ENCODE results near the gene WDR33.

DNA sequence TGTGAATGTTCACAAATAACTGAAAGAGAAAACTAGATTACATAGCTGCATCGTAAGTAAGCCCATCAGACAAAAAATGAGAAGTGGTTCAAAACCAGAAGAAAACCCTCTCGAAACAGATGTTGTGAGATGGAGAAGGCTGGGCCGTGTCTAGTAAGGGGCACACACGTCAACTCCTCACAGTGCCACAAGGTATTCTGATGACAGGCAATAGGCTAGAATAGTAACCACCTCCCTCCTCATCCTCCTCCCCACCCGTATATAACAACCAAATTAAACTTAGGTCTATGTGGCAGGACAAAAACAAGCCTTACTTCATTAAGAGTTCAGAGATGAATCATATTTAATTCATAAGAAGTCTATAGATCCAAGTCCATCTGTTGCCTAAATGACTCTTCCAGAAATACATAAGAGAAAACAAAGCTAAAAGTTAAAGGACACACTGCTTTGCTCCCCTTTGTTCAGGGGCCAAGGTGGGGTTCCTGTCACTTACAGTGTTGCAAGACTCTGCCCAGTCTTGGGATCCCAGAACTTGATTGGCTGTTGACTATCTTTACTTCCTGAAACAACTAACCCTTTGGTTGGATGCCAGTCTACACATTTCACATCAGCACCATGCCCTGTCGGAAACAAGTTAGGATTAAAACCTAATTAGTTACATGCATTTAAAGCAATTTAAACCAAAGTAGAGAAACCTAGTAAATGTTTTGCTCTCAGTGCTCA, 84.7 kb downstream of the WDR33 start:
- no peak for TF ChIP-seq EP300 (IDR thresholded peaks at IDR 0.05; ENCODE audit: borderline replicate concordance)
- TF ChIP-seq NFIC (IDR thresholded peaks at IDR 0.05) = no peak
- TF ChIP-seq TCF12 (IDR thresholded peaks at IDR 0.05; ENCODE audit: low read depth) = no peak
- TF ChIP-seq MAX (IDR thresholded peaks at IDR 0.05) = no peak
- TF ChIP-seq EGR1 (IDR thresholded peaks at IDR 0.05) = no peak
- TF ChIP-seq, protein P1, sequence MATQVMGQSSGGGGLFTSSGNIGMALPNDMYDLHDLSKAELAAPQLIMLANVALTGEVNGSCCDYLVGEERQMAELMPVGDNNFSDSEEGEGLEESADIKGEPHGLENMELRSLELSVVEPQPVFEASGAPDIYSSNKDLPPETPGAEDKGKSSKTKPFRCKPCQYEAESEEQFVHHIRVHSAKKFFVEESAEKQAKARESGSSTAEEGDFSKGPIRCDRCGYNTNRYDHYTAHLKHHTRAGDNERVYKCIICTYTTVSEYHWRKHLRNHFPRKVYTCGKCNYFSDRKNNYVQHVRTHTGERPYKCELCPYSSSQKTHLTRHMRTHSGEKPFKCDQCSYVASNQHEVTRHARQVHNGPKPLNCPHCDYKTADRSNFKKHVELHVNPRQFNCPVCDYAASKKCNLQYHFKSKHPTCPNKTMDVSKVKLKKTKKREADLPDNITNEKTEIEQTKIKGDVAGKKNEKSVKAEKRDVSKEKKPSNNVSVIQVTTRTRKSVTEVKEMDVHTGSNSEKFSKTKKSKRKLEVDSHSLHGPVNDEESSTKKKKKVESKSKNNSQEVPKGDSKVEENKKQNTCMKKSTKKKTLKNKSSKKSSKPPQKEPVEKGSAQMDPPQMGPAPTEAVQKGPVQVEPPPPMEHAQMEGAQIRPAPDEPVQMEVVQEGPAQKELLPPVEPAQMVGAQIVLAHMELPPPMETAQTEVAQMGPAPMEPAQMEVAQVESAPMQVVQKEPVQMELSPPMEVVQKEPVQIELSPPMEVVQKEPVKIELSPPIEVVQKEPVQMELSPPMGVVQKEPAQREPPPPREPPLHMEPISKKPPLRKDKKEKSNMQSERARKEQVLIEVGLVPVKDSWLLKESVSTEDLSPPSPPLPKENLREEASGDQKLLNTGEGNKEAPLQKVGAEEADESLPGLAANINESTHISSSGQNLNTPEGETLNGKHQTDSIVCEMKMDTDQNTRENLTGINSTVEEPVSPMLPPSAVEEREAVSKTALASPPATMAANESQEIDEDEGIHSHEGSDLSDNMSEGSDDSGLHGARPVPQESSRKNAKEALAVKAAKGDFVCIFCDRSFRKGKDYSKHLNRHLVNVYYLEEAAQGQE (IDR thresholded peaks at IDR 0.05; ENCODE audit: low read depth) = no peak
- TF ChIP-seq TAF1 (IDR thresholded peaks at IDR 0.05; ENCODE audit: low read depth) = no peak
- no peak for TF ChIP-seq YY1 (IDR thresholded peaks at IDR 0.05; ENCODE audit: low read depth)
- TF ChIP-seq CREB1 (IDR thresholded peaks at IDR 0.05; ENCODE audit: low read depth) = no peak
- no peak for TF ChIP-seq RAD21 (IDR thresholded peaks at IDR 0.05; ENCODE audit: low read depth)
- TF ChIP-seq USF1 (IDR thresholded peaks at IDR 0.05) = no peak
- TF ChIP-seq CEBPB (IDR thresholded peaks at IDR 0.05) = no peak
- TF ChIP-seq FOXM1 (IDR thresholded peaks at IDR 0.05; ENCODE audit: borderline replicate concordance, low read depth) = no peak
- TF ChIP-seq TEAD4 (IDR thresholded peaks at IDR 0.05) = no peak

All from Ishikawa (cell line).